ENCODE results near the gene TRIM24.

Gene TRIM24

DNA sequence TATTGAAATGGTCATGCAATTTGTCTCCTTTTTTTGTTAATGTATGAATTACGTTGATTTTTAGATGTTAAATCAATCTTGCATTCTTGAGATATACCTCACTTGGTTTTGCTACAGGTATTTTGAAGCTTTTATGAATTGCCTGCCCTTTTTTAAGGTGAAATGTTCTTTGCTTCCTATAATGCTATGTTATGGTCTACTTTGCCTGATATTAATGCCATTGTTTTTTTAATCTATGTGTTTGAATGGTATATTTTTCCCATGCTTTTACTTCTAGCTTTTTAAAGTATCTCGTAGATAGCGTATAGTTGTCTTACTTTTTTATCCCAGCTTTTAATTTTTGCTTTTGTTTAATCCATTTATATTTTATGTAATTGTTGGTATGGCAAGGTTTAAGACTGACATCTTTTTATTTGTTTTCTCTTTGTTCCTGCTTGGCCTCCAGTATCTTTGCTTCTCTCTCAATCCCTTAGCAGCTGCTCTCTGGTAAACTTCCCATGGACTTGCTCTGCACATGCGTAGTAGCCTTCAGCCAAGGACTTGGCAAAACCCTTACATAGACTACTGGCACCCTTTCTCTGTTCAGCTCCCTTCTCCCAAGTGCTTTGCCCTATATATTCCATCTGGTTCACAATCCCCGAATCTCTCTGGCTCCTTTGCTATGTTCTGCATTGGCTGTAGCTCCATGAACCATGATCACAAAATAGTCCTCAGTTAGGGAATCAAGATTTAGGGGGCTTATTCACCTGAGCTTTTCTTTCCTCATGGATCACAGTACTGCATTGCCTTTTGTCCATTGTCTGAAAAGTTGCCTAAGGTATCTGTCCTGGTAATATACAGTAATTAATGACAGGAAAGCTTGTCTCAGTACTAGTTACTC is 8.4 kb downstream of the TRIM24 start:
- no peak overlapping the region for H3K4me3 ChIP-seq (ENCODE audit: low read depth, low read length, poor library complexity, severe bottlenecking)
- H3K27me3 ChIP-seq (ENCODE audit: insufficient read depth, low read length), result no peaks in the 10 kb centered on the region
- no peak overlapping the region for H3K27ac ChIP-seq (ENCODE audit: low read depth, low read length, poor library complexity, severe bottlenecking)
- H3K9me3 ChIP-seq (ENCODE audit: low read length), result no peaks in the 10 kb centered on the region
- H4K20me1 ChIP-seq (ENCODE audit: insufficient read depth, low read length), result no peaks in the 10 kb centered on the region
- TF ChIP-seq, protein P1, sequence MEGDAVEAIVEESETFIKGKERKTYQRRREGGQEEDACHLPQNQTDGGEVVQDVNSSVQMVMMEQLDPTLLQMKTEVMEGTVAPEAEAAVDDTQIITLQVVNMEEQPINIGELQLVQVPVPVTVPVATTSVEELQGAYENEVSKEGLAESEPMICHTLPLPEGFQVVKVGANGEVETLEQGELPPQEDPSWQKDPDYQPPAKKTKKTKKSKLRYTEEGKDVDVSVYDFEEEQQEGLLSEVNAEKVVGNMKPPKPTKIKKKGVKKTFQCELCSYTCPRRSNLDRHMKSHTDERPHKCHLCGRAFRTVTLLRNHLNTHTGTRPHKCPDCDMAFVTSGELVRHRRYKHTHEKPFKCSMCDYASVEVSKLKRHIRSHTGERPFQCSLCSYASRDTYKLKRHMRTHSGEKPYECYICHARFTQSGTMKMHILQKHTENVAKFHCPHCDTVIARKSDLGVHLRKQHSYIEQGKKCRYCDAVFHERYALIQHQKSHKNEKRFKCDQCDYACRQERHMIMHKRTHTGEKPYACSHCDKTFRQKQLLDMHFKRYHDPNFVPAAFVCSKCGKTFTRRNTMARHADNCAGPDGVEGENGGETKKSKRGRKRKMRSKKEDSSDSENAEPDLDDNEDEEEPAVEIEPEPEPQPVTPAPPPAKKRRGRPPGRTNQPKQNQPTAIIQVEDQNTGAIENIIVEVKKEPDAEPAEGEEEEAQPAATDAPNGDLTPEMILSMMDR (IDR thresholded peaks at IDR 0.05; ENCODE audit: low read length), result no peak
- no peak for TF ChIP-seq EZH2 (IDR thresholded peaks at IDR 0.05; ENCODE audit: borderline replicate concordance, low read length)
- no peak overlapping the region for H2AFZ ChIP-seq (ENCODE audit: low read length)
- H3K4me2 ChIP-seq (ENCODE audit: low read length), result no peak overlapping the region
- H3K79me2 ChIP-seq (ENCODE audit: insufficient read depth, low read length), result peaks cover 89% of the 10 kb centered on the region
- no peak overlapping the region for H3K9ac ChIP-seq (ENCODE audit: low read length)
- H3F3A ChIP-seq (ENCODE audit: insufficient read depth, low read length), result no peaks in the 10 kb centered on the region
- H3K4me1 ChIP-seq (ENCODE audit: insufficient read depth, low read length, severe bottlenecking), result no peaks in the 10 kb centered on the region
- H3K9me2 ChIP-seq (ENCODE audit: low read depth, low read length), result no peaks in the 10 kb centered on the region
- H3K36me3 ChIP-seq (ENCODE audit: insufficient read depth, low read length), result peaks cover 15% of the 10 kb centered on the region

DNA sequence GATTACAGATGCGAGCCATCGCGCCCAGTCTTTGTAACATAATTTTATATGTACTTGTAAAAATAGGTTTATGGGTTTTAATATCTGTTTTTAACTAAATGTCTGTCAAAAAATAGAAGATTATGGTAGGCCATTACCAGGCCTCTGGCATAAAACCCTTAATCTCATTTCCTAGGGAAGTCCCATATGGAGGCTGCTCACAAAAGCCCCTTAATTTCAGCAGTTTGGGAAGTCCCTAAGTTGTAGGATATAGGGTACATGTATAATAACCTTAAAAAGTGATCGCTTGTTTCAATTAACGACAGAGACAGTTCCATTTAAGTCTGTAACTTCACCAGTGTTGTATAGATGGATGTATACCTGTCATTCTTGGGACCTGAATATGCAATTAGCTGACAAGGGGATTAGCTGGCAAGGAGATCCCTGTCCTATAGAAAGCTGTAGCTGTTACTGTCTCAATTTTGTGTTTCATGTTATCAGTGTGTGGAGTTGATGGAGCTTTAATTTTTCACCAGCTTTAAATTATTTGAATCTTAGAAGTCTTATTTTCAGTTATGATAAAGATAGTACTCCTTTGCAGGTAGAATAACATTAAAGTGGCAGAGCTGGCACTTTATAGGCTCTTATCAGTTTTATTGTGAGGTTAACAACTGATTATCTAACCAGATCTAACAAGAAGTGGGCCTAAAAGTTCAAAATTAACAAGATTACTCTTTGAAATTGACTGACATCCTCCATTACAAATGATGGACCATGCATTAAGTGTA is 10.5 kb downstream of the TRIM24 start:
- Histone ChIP-seq H3K9ac (ENCODE audit: low read length) (no peak overlapping the region), H3K79me2 (ENCODE audit: insufficient read depth, low read length) (peaks cover 86% of the 10 kb centered on the region), H4K20me1 (ENCODE audit: insufficient read depth, low read length) (0 out of 2 replicates have a peak, but pooled peaks cover 3% of the 10 kb centered on the region), H3K27ac (ENCODE audit: low read depth, low read length, poor library complexity, severe bottlenecking) (no peak overlapping the region), H3K9me3 (ENCODE audit: low read length) (no peaks in the 10 kb centered on the region), H3K4me2 (ENCODE audit: low read length) (no peak overlapping the region), H3K4me1 (ENCODE audit: insufficient read depth, low read length, severe bottlenecking) (no peaks in the 10 kb centered on the region), H3K27me3 (ENCODE audit: insufficient read depth, low read length) (no peaks in the 10 kb centered on the region), H2AFZ (ENCODE audit: low read length) (no peak overlapping the region), H3F3A (ENCODE audit: insufficient read depth, low read length) (no peaks in the 10 kb centered on the region), H3K4me3 (ENCODE audit: low read depth, low read length, poor library complexity, severe bottlenecking) (no peak overlapping the region), H3K36me3 (ENCODE audit: insufficient read depth, low read length) (peaks cover 7% of the 10 kb centered on the region), H3K9me2 (ENCODE audit: low read depth, low read length) (no peaks in the 10 kb centered on the region)
- TF ChIP-seq, protein P1 (IDR thresholded peaks at IDR 0.05; ENCODE audit: low read length), result no peak
- no peak for TF ChIP-seq EZH2 (IDR thresholded peaks at IDR 0.05; ENCODE audit: borderline replicate concordance, low read length)

DNA sequence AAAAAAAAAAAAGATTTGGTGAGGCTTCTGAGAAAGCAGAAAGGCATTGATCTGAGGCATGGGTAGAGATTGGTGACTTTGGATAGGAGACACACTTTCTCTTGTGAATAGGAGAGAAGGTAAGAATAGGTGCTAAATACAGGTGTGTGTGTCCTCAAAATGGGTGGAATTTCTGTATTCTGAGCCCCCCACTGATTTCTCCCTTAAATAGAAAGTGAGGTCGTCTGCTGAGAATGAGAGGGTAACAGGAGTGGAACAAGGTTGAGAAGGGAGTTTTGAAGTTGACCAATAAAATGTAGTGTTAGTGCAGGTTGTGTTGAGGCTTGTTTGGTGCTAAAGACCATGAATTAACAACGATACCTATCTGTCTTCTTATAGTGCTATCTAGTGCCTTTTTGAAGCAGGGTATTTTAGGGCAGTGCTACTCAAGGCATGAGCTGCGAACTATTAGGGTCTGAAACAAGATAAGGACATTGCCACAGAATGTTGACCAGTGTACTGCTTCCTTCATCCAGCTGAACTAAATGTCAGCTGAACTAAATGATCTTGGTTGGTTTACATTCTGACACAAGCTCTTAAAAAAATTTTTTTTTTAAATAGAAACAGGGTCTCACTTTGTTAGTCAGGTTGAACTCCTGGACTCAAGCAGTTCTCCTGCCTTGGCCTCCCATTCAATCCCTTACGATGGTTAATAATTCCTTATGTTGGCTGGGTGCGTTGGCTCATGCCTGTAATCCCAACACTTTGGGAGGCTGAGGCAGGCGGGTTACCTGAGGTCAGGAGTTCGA is 12.4 kb downstream of the TRIM24 start:
- no peaks in the 10 kb centered on the region for H3K9me2 ChIP-seq (ENCODE audit: low read depth, low read length)
- TF ChIP-seq EZH2 (IDR thresholded peaks at IDR 0.05; ENCODE audit: borderline replicate concordance, low read length), result no peak
- TF ChIP-seq, protein P1 (IDR thresholded peaks at IDR 0.05; ENCODE audit: low read length), result no peak
- H3F3A ChIP-seq (ENCODE audit: insufficient read depth, low read length), result no peaks in the 10 kb centered on the region
- no peaks in the 10 kb centered on the region for H3K27me3 ChIP-seq (ENCODE audit: insufficient read depth, low read length)
- 0 out of 2 replicates have a peak, but pooled peaks cover 7% of the 10 kb centered on the region for H4K20me1 ChIP-seq (ENCODE audit: insufficient read depth, low read length)
- H3K36me3 ChIP-seq (ENCODE audit: insufficient read depth, low read length), result peaks cover 4% of the 10 kb centered on the region; the same call in 1 of the 2 replicates
- H3K9ac ChIP-seq (ENCODE audit: low read length), result no peak overlapping the region
- H3K4me1 ChIP-seq (ENCODE audit: insufficient read depth, low read length, severe bottlenecking), result no peaks in the 10 kb centered on the region
- no peak overlapping the region for H3K27ac ChIP-seq (ENCODE audit: low read depth, low read length, poor library complexity, severe bottlenecking)
- H3K4me2 ChIP-seq (ENCODE audit: low read length), result no peak overlapping the region
- no peak overlapping the region for H3K4me3 ChIP-seq (ENCODE audit: low read depth, low read length, poor library complexity, severe bottlenecking)
- H3K9me3 ChIP-seq (ENCODE audit: low read length), result no peaks in the 10 kb centered on the region
- H3K79me2 ChIP-seq (ENCODE audit: insufficient read depth, low read length), result peaks cover 85% of the 10 kb centered on the region
- H2AFZ ChIP-seq (ENCODE audit: low read length), result no peak overlapping the region
